ENCODE data around the gene RRM1. TPM values are rescaled to one million over a fixed set of nuclear protein-coding genes. Genes with fewer than 3 reads are reported as not detected.

Gene RRM1
- total and polyA plus RNA-seq, 10 of the 15 experiments (the other 5 are each of a cell fraction or from before 2014, with no cell fraction given): 94.0 to 255 (median 148) TPM

- Histone ChIP-seq H2AFZ (ENCODE audit: control insufficient read depth, low read depth, low read length) (no peak overlapping the region), H3K27ac (ENCODE audit: control insufficient read depth, insufficient read depth) (no peak overlapping the region), H3K4me2 (ENCODE audit: control insufficient read depth, insufficient read depth) (no peak overlapping the region), H3K79me2 (ENCODE audit: control insufficient read depth, insufficient read depth, low read length) (no peaks in the 10 kb centered on the region), H3K4me1 (ENCODE audit: control insufficient read depth, insufficient read depth, low read length) (no peaks in the 10 kb centered on the region), H3K9me3 (replicated peaks; ENCODE audit: control insufficient read depth, insufficient read depth, low read length) (no peaks in the 10 kb centered on the region), H3K9ac (ENCODE audit: control insufficient read depth, insufficient read depth, low read length) (no peak overlapping the region), H3K4me3 (no peak overlapping the region), H3K36me3 (ENCODE audit: control insufficient read depth in 2 of 2, insufficient read depth in 2 of 2, low read length in 1 of 2) (no peaks in the 10 kb centered on the region; a peak in 3 of 4 replicates), H3K27me3 (replicated peaks in 1 of 2; ENCODE audit: control insufficient read depth in 2 of 2, insufficient read depth in 2 of 2, low read length in 1 of 2) (no peaks in the 10 kb centered on the region), H4K20me1 (ENCODE audit: control insufficient read depth, insufficient read depth) (no peaks in the 10 kb centered on the region)
- ChIA-PET CTCF (interaction anchor here (0.7 to 1.7 kb wide), 5 partner anchors 27 to 196 kb away, joined by 3 to 15 read pairs (median 6); partner anchors contain the start of gene STIM1), POLR2A (interaction anchor here (1.0 to 1.6 kb wide), 2 partner anchors 191 to 197 kb away, joined by 3 to 5 read pairs; no protein-coding TSS in a partner anchor), RAD21 (ENCODE audit: unreplicated experiment) (interaction anchor here (0.7 to 3.2 kb wide), 5 partner anchors 7 to 195 kb away, joined by 3 to 12 read pairs (median 6); no protein-coding TSS in a partner anchor), SMC1A (ENCODE audit: uncharacterized antibody, unreplicated experiment) (interaction anchor here (0.8 to 4.7 kb wide), 4 partner anchors 12 to 186 kb away, joined by 3 to 22 read pairs (median 7); no protein-coding TSS in a partner anchor)
- ATAC-seq: no peak; the same call in 2 of the 3 replicates
- intact Hi-C loops (cut with micrococcal nuclease; ENCODE audit: unreplicated experiment) (no loop called here), in situ Hi-C loops (cut with MboI) (no loop called here)
- TF ChIP-seq IRF3 (IDR thresholded peaks at IDR 0.05): no peak
- no peak for TF ChIP-seq GATAD2B (conservative IDR thresholded peaks at IDR 0.05; ENCODE audit: low read depth)
- TF ChIP-seq FOXM1 (IDR thresholded peaks at IDR 0.05; ENCODE audit: low read depth, low read length): no peak
- TF ChIP-seq PRDM15 (CRISPR knock-in tag; IDR thresholded peaks at IDR 0.05): no peak
- no peak for TF ChIP-seq BCLAF1 (IDR thresholded peaks at IDR 0.05)
- TF ChIP-seq, protein P1, sequence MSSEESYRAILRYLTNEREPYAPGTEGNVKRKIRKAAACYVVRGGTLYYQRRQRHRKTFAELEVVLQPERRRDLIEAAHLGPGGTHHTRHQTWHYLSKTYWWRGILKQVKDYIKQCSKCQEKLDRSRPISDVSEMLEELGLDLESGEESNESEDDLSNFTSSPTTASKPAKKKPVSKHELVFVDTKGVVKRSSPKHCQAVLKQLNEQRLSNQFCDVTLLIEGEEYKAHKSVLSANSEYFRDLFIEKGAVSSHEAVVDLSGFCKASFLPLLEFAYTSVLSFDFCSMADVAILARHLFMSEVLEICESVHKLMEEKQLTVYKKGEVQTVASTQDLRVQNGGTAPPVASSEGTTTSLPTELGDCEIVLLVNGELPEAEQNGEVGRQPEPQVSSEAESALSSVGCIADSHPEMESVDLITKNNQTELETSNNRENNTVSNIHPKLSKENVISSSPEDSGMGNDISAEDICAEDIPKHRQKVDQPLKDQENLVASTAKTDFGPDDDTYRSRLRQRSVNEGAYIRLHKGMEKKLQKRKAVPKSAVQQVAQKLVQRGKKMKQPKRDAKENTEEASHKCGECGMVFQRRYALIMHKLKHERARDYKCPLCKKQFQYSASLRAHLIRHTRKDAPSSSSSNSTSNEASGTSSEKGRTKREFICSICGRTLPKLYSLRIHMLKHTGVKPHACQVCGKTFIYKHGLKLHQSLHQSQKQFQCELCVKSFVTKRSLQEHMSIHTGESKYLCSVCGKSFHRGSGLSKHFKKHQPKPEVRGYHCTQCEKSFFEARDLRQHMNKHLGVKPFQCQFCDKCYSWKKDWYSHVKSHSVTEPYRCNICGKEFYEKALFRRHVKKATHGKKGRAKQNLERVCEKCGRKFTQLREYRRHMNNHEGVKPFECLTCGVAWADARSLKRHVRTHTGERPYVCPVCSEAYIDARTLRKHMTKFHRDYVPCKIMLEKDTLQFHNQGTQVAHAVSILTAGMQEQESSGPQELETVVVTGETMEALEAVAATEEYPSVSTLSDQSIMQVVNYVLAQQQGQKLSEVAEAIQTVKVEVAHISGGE (CRISPR knock-in tag; IDR thresholded peaks at IDR 0.05): no peak
- TF ChIP-seq NBN (IDR thresholded peaks at IDR 0.05): no peak
- no peak for TF ChIP-seq HDAC2 (IDR thresholded peaks at IDR 0.05)
- DNase-seq (ENCODE audit: low read depth, low spot score): no peak
- WGBS (ENCODE audit: insufficient coverage, insufficient replicate concordance, low lambda C conversion rate, missing lambda C conversion rate): 59% methylated on average over 4 of the region's 4 CpGs
- no TSS peak for BruUV-seq (replicated peaks)
- no peak for FAIRE-seq
Measured at GRCh38 chr11:4044976-4045646, 49.5 kb upstream of the RRM1 start.
